HEK293 (cell line): ENCODE results near the gene TREM1.

ENCODE experiments used
- CTCF ChIA-PET: fragments of 350-600 bp; formaldehyde crosslinking; extraction: SDS; loops from one replicate; lab custom pipeline; 2021; ENCODE audit warnings: antibody characterized with exemption; lab: Yijun Ruan, JAX
- POLR2A ChIA-PET: fragments of 300-600 bp; formaldehyde crosslinking; extraction: SDS; loops from one replicate; lab custom pipeline; 2020; ENCODE audit warnings: antibody characterized with exemption, inconsistent platforms; lab: Yijun Ruan, JAX
- H3K27ac ChIP-seq: fragments of 200-500 bp; sonication (Bioruptor generic); 2 replicates; pipeline ENCODE4 v1.5.1; 2014; ENCODE audit warnings: low read depth, low read length, control low read depth, inconsistent platforms; ENCODE audit errors: extremely low read depth
- H3K36me3 ChIP-seq, 2 experiments: fragments of 200-500 bp in 1 of 2; sonication (Bioruptor generic) in 1 of 2; 1 replicate in 1 of 2; 2 replicates in 1 of 2; pipeline ENCODE4 v1.5.1; 2014 to 2017; ENCODE audit warnings: inconsistent platforms in 2 of 2, low read length in 2 of 2; ENCODE audit not compliant: control insufficient read depth in 2 of 2, insufficient read depth in 1 of 2
- H3K4me1 ChIP-seq: fragments of 200-500 bp; sonication (Bioruptor generic); 2 replicates; pipeline ENCODE4 v1.5.1; 2014; ENCODE audit warnings: mild to moderate bottlenecking, low read length, inconsistent platforms; ENCODE audit not compliant: control insufficient read depth, insufficient read depth
- H3K4me3 ChIP-seq: 2 replicates; pipeline ENCODE4 v1.5.1; 2011; ENCODE audit warnings: low read depth, mild to moderate bottlenecking, control low read depth, low read length, moderate library complexity
- H3K9me3 ChIP-seq: fragments of 200-500 bp; sonication (Bioruptor generic); 2 replicates; pipeline ENCODE4 v1.5.1; 2014; ENCODE audit warnings: low read depth, low read length, inconsistent platforms; ENCODE audit not compliant: control insufficient read depth, insufficient read depth
- ATF2 ChIP-seq: fragments of 450-650 bp; formaldehyde crosslinking; IDR thresholded peaks from 2 replicates; pipeline ENCODE4 v1.5.1; 2016; ENCODE audit warnings: missing biosample characterization, missing genetic modification characterization, low read depth
- KLF10 ChIP-seq: fragments of 450-650 bp; IDR thresholded peaks from 2 replicates; pipeline ENCODE4 v1.5.1; 2018; ENCODE audit warnings: missing biosample characterization, mild to moderate bottlenecking, missing genetic modification characterization
- PRDM10 ChIP-seq: fragments of 450-650 bp; formaldehyde crosslinking; IDR thresholded peaks from 2 replicates; pipeline ENCODE4 v1.5.1; 2016; ENCODE audit warnings: missing biosample characterization, missing genetic modification characterization
- PRDM4 ChIP-seq: fragments of 450-650 bp; formaldehyde crosslinking; IDR thresholded peaks from 2 replicates; pipeline ENCODE4 v1.5.1; 2017; ENCODE audit warnings: missing biosample characterization, missing genetic modification characterization
- REST ChIP-seq: fragments of 450-650 bp; formaldehyde crosslinking; IDR thresholded peaks from 2 replicates; pipeline ENCODE4 v1.5.1; 2016; ENCODE audit warnings: missing biosample characterization, missing genetic modification characterization
- ZIC2 ChIP-seq: fragments of 450-650 bp; formaldehyde crosslinking; IDR thresholded peaks from 2 replicates; pipeline ENCODE4 v1.5.1; 2016; ENCODE audit warnings: missing biosample characterization, missing genetic modification characterization
- ZNF133 ChIP-seq: fragments of 450-650 bp; formaldehyde crosslinking; IDR thresholded peaks from 2 replicates; pipeline ENCODE4 v1.5.1; 2016; ENCODE audit warnings: missing biosample characterization, missing genetic modification characterization
- ZNF280C ChIP-seq: fragments of 450-650 bp; formaldehyde crosslinking; IDR thresholded peaks from 2 replicates; pipeline ENCODE4 v1.5.1; 2016; ENCODE audit warnings: missing biosample characterization, missing genetic modification characterization
- ZNF449 ChIP-seq: fragments of 450-650 bp; formaldehyde crosslinking; IDR thresholded peaks from 2 replicates; pipeline ENCODE4 v1.5.1; 2017; ENCODE audit warnings: missing biosample characterization, mild to moderate bottlenecking, missing genetic modification characterization, moderate library complexity
- ZSCAN5A ChIP-seq: fragments of 450-650 bp; formaldehyde crosslinking; IDR thresholded peaks from 2 replicates; pipeline ENCODE4 v1.5.1; 2016; ENCODE audit warnings: missing biosample characterization, missing genetic modification characterization
- ZXDB ChIP-seq: fragments of 450-650 bp; formaldehyde crosslinking; IDR thresholded peaks from 2 replicates; pipeline ENCODE4 v1.5.1; 2016; ENCODE audit warnings: missing biosample characterization, missing genetic modification characterization

Gene TREM1

GRCh38 chr6:41280381-41281057 is 6.0 kb downstream of the TREM1 start:
- Histone ChIP-seq H3K36me3 (no peaks in the 10 kb centered on the region), H3K9me3 (no peaks in the 10 kb centered on the region), H3K4me1 (no peaks in the 10 kb centered on the region), H3K4me3 (no peak overlapping the region), H3K27ac (no peak overlapping the region)
- ChIA-PET POLR2A (no interaction called here), CTCF (interaction anchor here (0.8 to 1.3 kb wide), 3 partner anchors 10 to 53 kb away, joined by 3 read pairs; partner anchors contain the start of gene TREML4)
- TF ChIP-seq ZNF449 (tag by site-specific recombination) (no peak), ZSCAN5A (no peak), ATF2 (no peak), REST (tag by site-specific recombination) (no peak), ZNF280C (tag by site-specific recombination) (no peak)

- Histone ChIP-seq H3K36me3 (no peaks in the 10 kb centered on the region), H3K4me3 (no peak overlapping the region), H3K4me1 (no peaks in the 10 kb centered on the region), H3K9me3 (no peaks in the 10 kb centered on the region), H3K27ac (no peak overlapping the region)
- ChIA-PET POLR2A (interaction anchor here (1.1 to 1.3 kb wide), 2 partner anchors 42 to 207 kb away, joined by 3 to 5 read pairs; partner anchors contain the start of genes NFYA and OARD1), CTCF (interaction anchor here (0.6 to 3.3 kb wide), 30 partner anchors 8 to 1603 kb away, joined by 3 to 26 read pairs (median 4); partner anchors contain the start of gene TREML4)
- TF ChIP-seq ZNF133 (tag by site-specific recombination) (no peak), ZXDB (tag by site-specific recombination) (peak; percentile 30; the same call in 1 of the 2 replicates), KLF10 (tag by site-specific recombination) (0 out of 2 replicates have a peak, but pooled peaks have one; percentile 42), ZIC2 (tag by site-specific recombination) (peak; percentile 28; the same call in 1 of the 2 replicates), PRDM4 (tag by site-specific recombination) (0 out of 2 replicates have a peak, but pooled peaks have one; percentile 47), PRDM10 (tag by site-specific recombination) (peak; percentile 20; the same call in 1 of the 2 replicates)
These were observed 7.6 kb downstream of the TREM1 start for GRCh38 chr6:41278699-41279405.
